NOMO-1 treated with DMSO at 0.1 percent for 48 hours (cell line): ENCODE data around the gene GRIN1.

Experiments used
- DNase-seq: peaks from one replicate; lab custom pipeline; 2025; ENCODE audit not compliant: unreplicated experiment; lab: John Stamatoyannopoulos, UW

GRIN1 gene

GRCh38 chr9:137213160-137214060 lies 74.5 kb downstream of the GRIN1 start:
- no peak for DNase-seq

- no peak for DNase-seq
Observed at GRCh38 chr9:137214620-137215019, 75.7 kb downstream of the GRIN1 start.

- no peak for DNase-seq
Observed at GRCh38 chr9:137215196-137215986, 76.4 kb downstream of the GRIN1 start.

DNA sequence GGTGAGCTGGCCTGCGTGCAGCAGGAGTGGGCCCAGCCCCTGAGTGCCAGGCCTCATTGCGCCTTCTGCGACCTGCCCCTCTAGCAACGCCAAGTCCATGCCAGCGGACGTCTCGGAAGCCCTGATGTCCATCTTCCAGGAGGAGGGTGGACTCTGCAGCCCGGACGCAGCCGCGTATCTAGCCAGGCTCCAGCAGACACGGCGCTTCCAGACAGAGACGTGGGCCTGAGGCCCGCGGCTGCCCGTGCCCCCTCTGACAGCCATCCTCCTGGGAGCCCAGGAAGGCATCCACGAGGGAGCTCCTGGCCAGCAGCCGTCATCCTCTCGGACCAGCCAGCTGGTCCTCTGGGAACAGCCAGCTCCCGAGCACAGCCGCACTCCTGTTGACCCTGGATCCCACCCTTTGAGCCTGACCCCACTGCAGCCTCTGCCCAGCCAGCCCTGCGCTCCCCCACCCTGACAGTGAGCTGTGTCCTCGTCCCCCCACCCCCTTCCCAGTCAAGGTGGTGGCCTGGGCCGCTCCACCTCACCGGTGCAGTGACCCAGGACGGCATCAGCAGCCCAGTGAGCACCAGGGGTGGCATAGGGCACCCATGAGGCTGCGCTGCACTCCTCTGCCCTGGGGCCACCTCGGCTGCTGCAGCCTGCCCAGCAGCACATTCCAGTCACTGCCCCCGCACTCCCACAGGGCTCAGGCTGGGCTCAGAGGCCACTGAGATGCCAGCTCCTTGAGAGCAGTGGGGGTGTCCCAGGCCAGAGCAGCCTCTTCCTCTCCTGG lies 77.4 kb downstream of the GRIN1 start:
- no peak for DNase-seq

DNA sequence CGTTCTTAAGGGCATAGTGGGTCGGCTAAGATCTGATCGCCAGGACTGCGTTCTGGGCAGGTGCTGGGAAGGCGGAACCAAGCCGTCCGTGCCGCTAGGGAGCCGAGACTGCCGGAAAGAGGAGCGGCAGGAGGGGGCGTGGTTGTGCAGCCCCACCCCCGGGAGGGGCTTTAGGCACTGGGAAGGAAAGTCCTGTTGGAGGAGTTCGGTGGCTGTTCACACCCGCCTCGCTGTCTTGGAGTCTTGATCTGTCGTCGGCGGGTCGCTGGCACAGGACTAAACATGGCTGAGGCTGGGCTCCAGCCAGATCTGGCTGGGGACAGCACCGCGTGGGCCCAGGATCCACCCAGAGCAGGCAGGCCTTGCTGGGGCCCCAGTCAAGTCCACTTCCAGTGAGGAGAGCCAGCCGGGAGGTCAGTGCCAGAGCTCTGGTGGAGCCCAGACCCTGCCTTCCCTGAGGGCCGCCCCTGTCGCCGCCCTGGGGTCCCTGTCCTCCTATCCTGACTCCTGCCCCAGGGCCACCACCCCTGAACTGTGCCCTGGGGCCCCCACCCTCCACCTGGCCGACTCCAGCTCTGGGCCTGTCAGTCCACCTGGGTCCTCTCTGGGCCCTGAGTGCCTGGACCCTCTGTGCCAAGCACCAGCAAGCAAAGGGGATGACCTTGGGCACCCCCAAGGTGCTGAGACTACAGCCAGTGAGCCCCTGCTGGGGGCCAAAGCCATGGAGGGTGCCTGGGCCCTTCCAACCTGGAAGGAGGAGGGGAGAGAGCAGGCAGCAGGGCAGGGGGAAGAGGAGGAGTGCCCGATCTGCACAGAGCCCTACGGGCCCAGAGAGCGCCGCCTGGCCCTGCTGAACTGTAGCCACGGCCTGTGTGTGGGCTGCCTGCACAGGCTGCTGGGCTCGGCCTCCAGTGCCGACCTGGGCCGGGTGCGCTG lies 78.6 kb downstream of the GRIN1 start:
- no peak for DNase-seq

DNA sequence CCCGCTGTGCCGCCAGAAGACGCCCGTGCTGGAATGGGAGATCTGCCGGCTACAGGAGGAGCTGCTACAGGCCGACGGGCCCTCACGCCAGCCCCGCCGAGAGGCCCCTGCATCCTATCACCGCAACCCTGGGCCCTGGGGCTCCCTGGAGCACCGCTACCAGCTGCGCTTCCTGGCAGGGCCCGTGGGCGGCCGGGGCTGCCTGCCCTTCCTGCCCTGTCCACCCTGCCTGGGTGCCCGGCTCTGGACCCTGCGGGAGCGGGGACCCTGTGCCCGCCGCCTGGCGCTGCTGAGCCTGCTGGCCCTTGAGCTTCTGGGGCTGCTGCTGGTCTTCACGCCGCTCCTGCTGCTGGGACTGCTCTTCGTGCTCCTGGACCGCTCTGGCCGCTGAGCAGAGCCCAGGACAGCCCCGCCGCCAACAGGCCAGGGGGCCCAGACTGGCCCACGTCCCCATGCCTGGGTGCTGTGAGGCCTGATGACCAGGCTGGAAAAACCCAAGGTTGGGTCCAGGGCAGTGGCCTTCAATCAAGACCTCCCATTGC lies 79.3 kb downstream of the GRIN1 start:
- DNase-seq, result no peak
